OCI-LY1 (cell line): Measurements from ENCODE around the gene OTULINL.

ENCODE experiments used
- EZH2 ChIP-seq: fragments of 200-600 bp; sonication (generic), shearing (Covaris generic); IDR thresholded peaks from 2 replicates; pipeline ENCODE4 v1.8.0; 2017; ENCODE audit warnings: borderline replicate concordance, mixed run types, mild to moderate bottlenecking, antibody characterized with exemption, low read length, moderate library complexity, mixed read lengths
- TF ChIP-seq, protein P1 (sequence below): fragments of 200-600 bp; sonication (generic), shearing (Covaris generic); IDR thresholded peaks from 2 replicates; pipeline ENCODE4 v1.5.1; 2017; ENCODE audit warnings: mild to moderate bottlenecking, antibody characterized with exemption, low read length, moderate library complexity, mixed read lengths

DNA sequence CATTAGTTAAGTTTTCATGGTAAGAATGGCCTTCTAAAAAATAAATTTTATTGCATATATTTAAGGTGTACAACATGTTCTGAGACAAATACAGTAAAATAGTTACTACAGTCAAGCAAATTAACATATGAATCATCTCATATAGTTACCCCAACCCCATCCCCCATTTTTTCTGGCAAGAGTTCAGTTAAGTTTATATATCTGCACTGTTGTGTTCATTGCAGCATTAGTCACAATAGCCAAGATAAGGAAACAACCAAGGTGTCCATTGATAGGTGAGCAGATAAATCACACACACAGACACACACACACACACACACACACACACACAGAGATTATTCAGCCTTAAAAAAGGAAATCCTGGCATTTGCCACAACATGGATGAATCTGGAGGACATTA is 45.7 kb downstream of the OTULINL start:
- TF ChIP-seq, protein P1, sequence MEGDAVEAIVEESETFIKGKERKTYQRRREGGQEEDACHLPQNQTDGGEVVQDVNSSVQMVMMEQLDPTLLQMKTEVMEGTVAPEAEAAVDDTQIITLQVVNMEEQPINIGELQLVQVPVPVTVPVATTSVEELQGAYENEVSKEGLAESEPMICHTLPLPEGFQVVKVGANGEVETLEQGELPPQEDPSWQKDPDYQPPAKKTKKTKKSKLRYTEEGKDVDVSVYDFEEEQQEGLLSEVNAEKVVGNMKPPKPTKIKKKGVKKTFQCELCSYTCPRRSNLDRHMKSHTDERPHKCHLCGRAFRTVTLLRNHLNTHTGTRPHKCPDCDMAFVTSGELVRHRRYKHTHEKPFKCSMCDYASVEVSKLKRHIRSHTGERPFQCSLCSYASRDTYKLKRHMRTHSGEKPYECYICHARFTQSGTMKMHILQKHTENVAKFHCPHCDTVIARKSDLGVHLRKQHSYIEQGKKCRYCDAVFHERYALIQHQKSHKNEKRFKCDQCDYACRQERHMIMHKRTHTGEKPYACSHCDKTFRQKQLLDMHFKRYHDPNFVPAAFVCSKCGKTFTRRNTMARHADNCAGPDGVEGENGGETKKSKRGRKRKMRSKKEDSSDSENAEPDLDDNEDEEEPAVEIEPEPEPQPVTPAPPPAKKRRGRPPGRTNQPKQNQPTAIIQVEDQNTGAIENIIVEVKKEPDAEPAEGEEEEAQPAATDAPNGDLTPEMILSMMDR, result no peak
- TF ChIP-seq EZH2, result no peak
